ENCODE results near the gene RYR2.
"Not testable (repeated sequence)": the region's sequence is repeated elsewhere in the genome, so short reads cannot be mapped to it uniquely, and the experiment has no call there.

GRCh38 chr1:237843516-237843915 lies 801.5 kb downstream of the RYR2 start:
- TF ChIP-seq CTCF (IDR thresholded peaks at IDR 0.05); EHMT2 (IDR thresholded peaks at IDR 0.05; ENCODE audit: low read depth); EP300 (IDR thresholded peaks at IDR 0.05); HMGXB4 (CRISPR knock-in tag; IDR thresholded peaks at IDR 0.05; ENCODE audit: borderline replicate concordance); MAZ (IDR thresholded peaks at IDR 0.05; ENCODE audit: borderline replicate concordance, low read depth, low read length); RFX5 (IDR thresholded peaks at IDR 0.05): not testable (repeated sequence)

Data from A549 (cell line).